A549 treated with CpdA at 1 μM for 4 hours (cell line): Measurements from ENCODE around the gene SLC12A6. TPM values are rescaled to one million over a fixed set of nuclear protein-coding genes. Genes with fewer than 3 reads are reported as not detected.

Experiments used
- total RNA-seq: library from RNA; stranded (reverse); fragments of 200-300 nt; extraction: Qiagen RNA extraction; gene quantifications from 5 replicates; pipeline ENCODE4 v1.2.3, GENCODE V29; 2022; ENCODE audit warnings: low read depth

Gene SLC12A6
- 4.5 to 8.9 TPM (median 7.1 TPM) in 5 replicates for total RNA-seq

GRCh38 chr15:34337557-34338306 lies at the start of gene SLC12A6:
Gene SLC12A6 (minus strand): TSS chr15:34337781. CDS start chr15:34336680, 1,101 bp downstream.

GRCh38 chr15:34367101-34368081 lies 29.8 kb upstream of the SLC12A6 start, which contains the start of gene LPCAT4:
Gene LPCAT4 (minus strand): TSS chr15:34367196. CDS start chr15:34367100, 96 bp downstream.

GRCh38 chr15:34342737-34343575 lies 5.4 kb upstream of the SLC12A6 start, which contains the start of the genes NOP10 and NUTM1:
Gene NOP10 (minus strand): TSS chr15:34343136. CDS start chr15:34343073, 63 bp downstream.
Gene NUTM1 (plus strand): TSS chr15:34343315. CDS start chr15:34343697, 382 bp downstream.

GRCh38 chr15:34209421-34210282 lies 127.9 kb downstream of the SLC12A6 start, which contains the start of gene KATNBL1:
Gene KATNBL1 (minus strand): TSS chr15:34210096. CDS start chr15:34163676, 46,420 bp downstream.

Other genes with a start within 250 kb of the SLC12A6 start
- gene EMC7, start 235.9 kb downstream of the SLC12A6 start, total RNA-seq: 121 to 155 TPM (median 147 TPM) in 5 replicates
- 1.1 to 1.6 TPM (median 1.4 TPM) in 5 replicates for gene PGBD4, start 235.7 kb downstream of the SLC12A6 start, total RNA-seq
- gene KATNBL1, start 127.7 kb downstream of the SLC12A6 start, total RNA-seq: 30.8 to 40.7 TPM (median 35.1 TPM) in 5 replicates
- 194 to 216 TPM (median 207 TPM) in 5 replicates for gene EMC4, start 112.8 kb downstream of the SLC12A6 start, total RNA-seq
- gene NOP10, start 5.4 kb upstream of the SLC12A6 start, total RNA-seq: 552 to 613 TPM (median 573 TPM) in 5 replicates
- gene NUTM1, start 5.5 kb upstream of the SLC12A6 start, total RNA-seq: not detected in 5 replicates
- gene LPCAT4, start 29.4 kb upstream of the SLC12A6 start, total RNA-seq: 44.4 to 69.2 TPM (median 62.5 TPM) in 5 replicates
- gene GOLGA8A, start 100.0 kb upstream of the SLC12A6 start, total RNA-seq: 5.9 to 10.4 TPM (median 7.3 TPM) in 5 replicates
- 13.4 to 20.1 TPM (median 16.5 TPM) in 5 replicates for gene GOLGA8B, start 245.9 kb upstream of the SLC12A6 start, total RNA-seq